ENCODE data around the gene CCDC51.
A peak's percentile ranks its signal among the peaks of the same experiment; 100 is the strongest.

CCDC51 gene

GRCh38 chr3:48431224-48432029 is 8.5 kb downstream of the CCDC51 start:
- TF ChIP-seq TAF1 (IDR thresholded peaks at IDR 0.05; ENCODE audit: borderline replicate concordance, low read depth, low read length) (no peak), POLR2A (IDR thresholded peaks at IDR 0.05; ENCODE audit: low read depth, low read length) (no peak), POLR2AphosphoS5 (IDR thresholded peaks at IDR 0.05; ENCODE audit: low read depth, low read length) (no peak)
- FAIRE-seq (no peak), DNase-seq (ENCODE audit: insufficient read length) (peak; percentile 1)

GRCh38 chr3:48430708-48431101 is 9.2 kb downstream of the CCDC51 start:
- DNase-seq (ENCODE audit: insufficient read length) (peak; percentile 18), FAIRE-seq (no peak)
- TF ChIP-seq TAF1 (IDR thresholded peaks at IDR 0.05; ENCODE audit: borderline replicate concordance, low read depth, low read length) (no peak), POLR2A (IDR thresholded peaks at IDR 0.05; ENCODE audit: low read depth, low read length) (no peak), POLR2AphosphoS5 (IDR thresholded peaks at IDR 0.05; ENCODE audit: low read depth, low read length) (no peak)

DNA sequence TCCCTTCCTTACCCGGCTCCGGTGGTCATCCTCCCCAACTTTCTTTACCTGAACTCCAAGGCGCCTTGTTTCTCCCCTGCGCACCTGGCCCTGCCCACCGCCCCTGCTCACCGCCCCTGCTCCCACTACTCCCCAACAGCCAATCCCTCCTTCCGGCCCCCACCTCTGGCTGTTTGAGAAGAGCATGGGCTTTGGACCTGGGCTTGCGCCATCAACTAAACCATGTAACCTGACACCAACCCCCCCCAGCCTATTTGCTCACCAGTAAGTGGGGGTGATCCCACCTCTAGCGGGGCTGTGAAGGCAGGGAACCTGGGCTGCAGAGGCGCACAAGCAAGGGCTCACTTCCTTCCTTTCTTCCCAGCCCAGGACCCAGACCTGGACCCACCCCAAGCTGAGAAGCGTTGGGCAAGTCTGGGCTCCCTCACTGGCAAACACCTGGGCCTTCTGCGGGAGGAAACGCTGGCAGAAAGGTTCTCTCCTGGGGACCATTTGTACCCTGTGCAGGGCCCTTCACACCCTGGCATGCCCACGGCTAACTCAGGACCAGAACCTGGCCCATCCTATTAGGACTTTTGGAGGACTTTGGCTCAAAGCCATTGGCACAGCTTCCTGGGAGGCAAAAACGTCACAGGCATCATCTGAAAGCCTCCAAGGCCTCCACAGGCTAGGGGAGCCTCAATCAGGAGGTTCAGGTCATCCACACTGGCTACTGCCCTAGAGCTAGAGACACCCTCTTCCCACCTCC is 9.8 kb downstream of the CCDC51 start, which contains the start of gene PLXNB1:
Gene PLXNB1 (minus strand): TSS at position 127 of the 748 bp plus-strand sequence. CDS start 5,475 bp downstream, outside the sequence.
- FAIRE-seq, result no peak
- TF ChIP-seq POLR2AphosphoS5 (IDR thresholded peaks at IDR 0.05; ENCODE audit: low read depth, low read length), result no peak
- TF ChIP-seq POLR2A (IDR thresholded peaks at IDR 0.05; ENCODE audit: low read depth, low read length), result no peak
- TF ChIP-seq TAF1 (IDR thresholded peaks at IDR 0.05; ENCODE audit: borderline replicate concordance, low read depth, low read length), result no peak
- peak; percentile 31 for DNase-seq (ENCODE audit: insufficient read length)

- FAIRE-seq, result peak; percentile 42
Measured at GRCh38 chr3:48429317-48429959, 10.5 kb downstream of the CCDC51 start.

DNA sequence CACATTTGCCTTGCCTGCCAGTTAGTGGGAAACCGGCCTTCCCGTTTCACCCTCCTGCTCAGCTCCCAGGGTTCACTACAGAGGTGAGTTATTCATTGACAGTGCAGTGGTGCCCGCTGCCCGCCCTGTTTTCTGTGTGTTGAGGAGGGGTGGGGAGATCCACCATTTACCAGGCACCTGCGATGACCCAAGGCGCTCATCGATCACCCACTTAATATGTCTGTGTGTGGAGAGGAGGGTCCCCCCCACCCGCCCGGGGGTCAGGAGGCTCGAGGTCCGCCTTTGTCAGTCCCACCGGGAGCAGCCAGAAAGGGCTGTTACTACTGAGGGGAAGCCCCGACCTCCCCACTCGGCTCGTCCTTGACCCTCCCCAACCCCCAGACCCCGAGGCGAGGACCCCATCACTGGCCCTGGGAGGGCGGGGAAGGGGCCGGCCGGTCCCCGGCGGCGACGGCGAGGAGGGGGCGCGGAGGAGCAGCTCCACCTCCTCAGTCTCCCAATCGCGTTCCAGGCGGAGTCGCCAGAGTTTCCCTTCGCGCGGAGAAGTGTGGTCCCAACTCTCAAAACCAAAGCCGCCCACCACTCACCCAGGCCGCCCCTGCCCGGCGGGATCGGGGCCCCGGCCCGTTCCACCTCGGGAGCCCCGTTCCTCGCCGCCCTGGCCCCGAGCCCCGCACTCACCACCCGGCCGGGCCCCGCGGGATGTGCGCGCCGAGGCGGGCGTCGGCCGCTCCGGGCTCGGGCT is 11.2 kb downstream of the CCDC51 start:
- TF ChIP-seq TAF1 (IDR thresholded peaks at IDR 0.05; ENCODE audit: borderline replicate concordance, low read depth, low read length) (no peak), POLR2A (IDR thresholded peaks at IDR 0.05; ENCODE audit: low read depth, low read length) (no peak), POLR2AphosphoS5 (IDR thresholded peaks at IDR 0.05; ENCODE audit: low read depth, low read length) (no peak)
- FAIRE-seq (peak; percentile 5), DNase-seq (ENCODE audit: insufficient read length) (no peak)

More at GRCh38 chr3:48429317-48429959, 10.5 kb downstream of the CCDC51 start:
- TF ChIP-seq TAF1 (IDR thresholded peaks at IDR 0.05; ENCODE audit: borderline replicate concordance, low read depth, low read length) (no peak), POLR2AphosphoS5 (IDR thresholded peaks at IDR 0.05; ENCODE audit: low read depth, low read length) (no peak), POLR2A (IDR thresholded peaks at IDR 0.05; ENCODE audit: low read depth, low read length) (no peak)
- peak; percentile 87 for DNase-seq (ENCODE audit: insufficient read length)

GRCh38 chr3:48428088-48428571 is 11.8 kb downstream of the CCDC51 start:
- TF ChIP-seq POLR2A (IDR thresholded peaks at IDR 0.05; ENCODE audit: low read depth, low read length) (no peak), POLR2AphosphoS5 (IDR thresholded peaks at IDR 0.05; ENCODE audit: low read depth, low read length) (no peak), TAF1 (IDR thresholded peaks at IDR 0.05; ENCODE audit: borderline replicate concordance, low read depth, low read length) (no peak)
- DNase-seq (ENCODE audit: insufficient read length) (no peak), FAIRE-seq (no peak)

GRCh38 chr3:48427630-48427962 is 12.3 kb downstream of the CCDC51 start:
- FAIRE-seq, result no peak
- DNase-seq (ENCODE audit: insufficient read length), result no peak
- TF ChIP-seq POLR2AphosphoS5 (IDR thresholded peaks at IDR 0.05; ENCODE audit: low read depth, low read length) (no peak), POLR2A (IDR thresholded peaks at IDR 0.05; ENCODE audit: low read depth, low read length) (no peak), TAF1 (IDR thresholded peaks at IDR 0.05; ENCODE audit: borderline replicate concordance, low read depth, low read length) (no peak)

- DNase-seq (ENCODE audit: insufficient read length) (no peak), FAIRE-seq (no peak)
- TF ChIP-seq TAF1 (IDR thresholded peaks at IDR 0.05; ENCODE audit: borderline replicate concordance, low read depth, low read length) (no peak), POLR2A (IDR thresholded peaks at IDR 0.05; ENCODE audit: low read depth, low read length) (no peak), POLR2AphosphoS5 (IDR thresholded peaks at IDR 0.05; ENCODE audit: low read depth, low read length) (no peak)
Measured at GRCh38 chr3:48426944-48427629, 12.8 kb downstream of the CCDC51 start.

- no peak for FAIRE-seq
- TF ChIP-seq TAF1 (IDR thresholded peaks at IDR 0.05; ENCODE audit: borderline replicate concordance, low read depth, low read length), result no peak
- no peak for TF ChIP-seq POLR2AphosphoS5 (IDR thresholded peaks at IDR 0.05; ENCODE audit: low read depth, low read length)
- no peak for TF ChIP-seq POLR2A (IDR thresholded peaks at IDR 0.05; ENCODE audit: low read depth, low read length)
- DNase-seq (ENCODE audit: insufficient read length), result no peak
Measured at GRCh38 chr3:48426401-48426909, 13.5 kb downstream of the CCDC51 start.

DNA sequence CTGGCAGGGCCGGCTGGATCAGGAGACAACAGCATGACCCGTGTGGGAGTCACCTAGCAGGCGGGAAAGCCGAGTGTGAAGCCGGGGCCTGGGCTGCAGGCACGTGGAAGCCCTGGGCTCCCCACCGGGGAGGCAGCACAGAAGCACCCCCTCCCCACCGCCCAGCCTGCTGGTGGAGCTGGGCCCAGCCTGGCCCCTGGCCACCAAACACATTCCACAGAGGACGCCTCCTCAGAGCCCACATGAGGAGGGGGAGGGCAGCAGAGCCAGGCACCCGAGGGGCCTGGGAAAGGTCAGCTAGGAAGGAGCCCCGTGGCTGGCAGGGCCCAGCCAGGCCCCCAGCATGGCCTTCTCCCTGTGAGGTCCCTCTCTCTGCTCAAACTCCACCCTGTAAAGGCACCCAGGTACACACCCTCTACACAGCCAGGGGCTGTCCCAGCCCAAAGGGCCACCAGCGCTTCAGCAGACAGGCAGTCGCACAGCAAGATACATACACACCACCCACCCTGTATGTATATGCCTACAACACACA is 14.6 kb downstream of the CCDC51 start:
- DNase-seq (ENCODE audit: insufficient read length), result no peak
- no peak for TF ChIP-seq POLR2AphosphoS5 (IDR thresholded peaks at IDR 0.05; ENCODE audit: low read depth, low read length)
- TF ChIP-seq TAF1 (IDR thresholded peaks at IDR 0.05; ENCODE audit: borderline replicate concordance, low read depth, low read length), result no peak
- no peak for TF ChIP-seq POLR2A (IDR thresholded peaks at IDR 0.05; ENCODE audit: low read depth, low read length)
- no peak for FAIRE-seq
